Panc1 (cell line): ENCODE measurements around the gene HMOX1. TPM values are rescaled to one million over a fixed set of nuclear protein-coding genes. Genes with fewer than 3 reads are reported as not detected.

Experiments used
- ATAC-seq: fragments of 200-7000 bp; cut with Tn5 transposase; 2 replicates; pipeline ENCODE4 v1.9.1; 2020; ENCODE audit warnings: mild to moderate bottlenecking, moderate library complexity
- BruUV-seq: library from RNA; stranded (reverse); fragments of 400-500 nt; replicated peaks from 2 replicates; lab custom pipeline; 2021; lab: Mats Ljungman, UMichigan
- CTCF ChIA-PET: fragments of 300-600 bp; sonication (Branson Sonifier 250); formaldehyde crosslinking; loops from one replicate; lab custom pipeline; 2022; ENCODE audit warnings: antibody characterized with exemption; lab: Charles Lee
- POLR2A ChIA-PET: fragments of 300-600 bp; sonication (Branson Sonifier 250); formaldehyde crosslinking; loops from one replicate; lab custom pipeline; 2022; ENCODE audit warnings: antibody characterized with exemption; lab: Charles Lee
- DNase-seq: peaks from one replicate; pipeline ENCODE4 v3.0.0-alpha.2; 2010; ENCODE audit warnings: low read depth, low spot score
- H3K27ac ChIP-seq: 2 replicates; pipeline ENCODE4 v1.5.1; 2011; ENCODE audit warnings: mild to moderate bottlenecking, low read length, inconsistent platforms
- H3K27me3 ChIP-seq: fragments of 200-500 bp; sonication (Bioruptor generic); 2 replicates; pipeline ENCODE4 v1.6.0; 2014; ENCODE audit warnings: low read length, inconsistent platforms; ENCODE audit not compliant: control insufficient read depth, insufficient read depth
- H3K36me3 ChIP-seq: fragments of 200-500 bp; sonication (Bioruptor generic); 2 replicates; pipeline ENCODE4 v1.5.1; 2014; ENCODE audit warnings: inconsistent platforms, mild to moderate bottlenecking, low read length, moderate library complexity; ENCODE audit not compliant: control insufficient read depth, insufficient read depth
- H3K4me1 ChIP-seq: 2 replicates; pipeline ENCODE4 v1.5.1; 2011; ENCODE audit warnings: inconsistent platforms, mild to moderate bottlenecking, low read length, moderate library complexity; ENCODE audit not compliant: control insufficient read depth, insufficient read depth
- H3K4me3 ChIP-seq, 2 experiments: 2 replicates each; pipeline ENCODE4 v1.5.1; 2011 to 2012; ENCODE audit warnings: low read depth in 2 of 2, low read length in 2 of 2, mild to moderate bottlenecking in 2 of 2, inconsistent platforms in 1 of 2, moderate library complexity in 1 of 2
- H3K9me3 ChIP-seq: fragments of 200-500 bp; sonication (Bioruptor generic); 2 replicates; pipeline ENCODE4 v1.5.1; 2014; ENCODE audit warnings: low read depth, mild to moderate bottlenecking, inconsistent platforms, low read length, moderate library complexity; ENCODE audit not compliant: control insufficient read depth, insufficient read depth
- POLR2AphosphoS5 ChIP-seq: IDR thresholded peaks from 2 replicates; pipeline ENCODE4 v1.6.1; 2012; ENCODE audit warnings: mild to moderate bottlenecking, low read depth, low read length, moderate library complexity
- SIN3A ChIP-seq: IDR thresholded peaks from 2 replicates; pipeline ENCODE4 v1.6.1; 2012; ENCODE audit warnings: low read depth, mild to moderate bottlenecking, low read length, moderate library complexity, borderline replicate concordance; ENCODE audit not compliant: insufficient read depth
- TCF7L2 ChIP-seq: IDR thresholded peaks from 2 replicates; pipeline ENCODE4 v1.6.1; 2011; ENCODE audit warnings: mild to moderate bottlenecking, low read depth, low read length, inconsistent platforms
- in situ Hi-C: cut with HindIII; loops from 2 replicates; pipeline ENCODE4 v1.10.0; 2016; ENCODE audit warnings: low sequenced_read_pairs, low pct_unique_long_range_greater_than_20kb
- intact Hi-C: fragments of 100-400 bp; cut with micrococcal nuclease; formaldehyde crosslinking; loops from one replicate; pipeline ENCODE4 v1.10.0; 2022; ENCODE audit not compliant: unreplicated experiment
- total RNA-seq: library from RNA; stranded (reverse); gene quantifications from one replicate; pipeline ENCODE4 v1.2.1, GENCODE V29; 2021; ENCODE audit not compliant: unreplicated experiment
- TF ChIP-seq, protein P1 (sequence below), 2 experiments: IDR thresholded peaks; 2 replicates each; pipeline ENCODE4 v1.6.1; 2011 to 2012; ENCODE audit warnings: low read depth in 2 of 2, control low read depth in 1 of 2, low read length in 1 of 2, mild to moderate bottlenecking in 1 of 2, moderate library complexity in 1 of 2; ENCODE audit not compliant: insufficient read depth in 1 of 2
- TF ChIP-seq, protein P2 (sequence below): fragments of 450-650 bp; IDR thresholded peaks from 2 replicates; pipeline ENCODE4 v1.5.1; 2017; ENCODE audit warnings: mild to moderate bottlenecking

The HMOX1 gene
- total RNA-seq, 1 experiment from 2014 or later = 105 TPM

DNA sequence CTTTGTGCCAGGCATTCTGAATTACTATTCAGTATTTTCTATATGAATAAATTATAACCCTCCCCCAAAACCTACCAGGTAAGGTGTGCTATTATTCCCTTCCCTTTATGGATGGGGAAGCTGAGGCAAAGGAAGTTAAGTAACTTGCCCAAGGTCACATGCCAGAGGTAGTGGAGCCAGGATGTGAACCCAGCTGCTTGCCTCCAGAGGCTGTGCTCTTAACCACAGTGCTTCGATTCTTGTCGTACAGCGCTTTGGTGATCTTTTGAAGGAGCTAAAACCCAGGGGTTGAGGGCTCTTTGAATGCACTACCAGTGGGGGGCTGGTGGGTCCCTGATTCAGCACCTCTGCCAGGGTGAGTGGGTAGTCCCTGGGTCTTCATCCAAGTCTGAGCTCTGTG, 37.8 kb downstream of the HMOX1 start:
- Histone ChIP-seq H3K36me3 (peaks cover 3% of the 10 kb centered on the region; the same call in 1 of the 2 replicates), H3K27me3 (no peaks in the 10 kb centered on the region), H3K4me1 (no peaks in the 10 kb centered on the region), H3K4me3 (no peak overlapping the region), H3K9me3 (no peaks in the 10 kb centered on the region), H3K27ac (no peak overlapping the region)
- in situ Hi-C loops = no loop called here
- intact Hi-C loops = no loop called here
- TF ChIP-seq SIN3A (no peak), TCF7L2 (no peak), POLR2AphosphoS5 (no peak)
- TF ChIP-seq, protein P1, sequence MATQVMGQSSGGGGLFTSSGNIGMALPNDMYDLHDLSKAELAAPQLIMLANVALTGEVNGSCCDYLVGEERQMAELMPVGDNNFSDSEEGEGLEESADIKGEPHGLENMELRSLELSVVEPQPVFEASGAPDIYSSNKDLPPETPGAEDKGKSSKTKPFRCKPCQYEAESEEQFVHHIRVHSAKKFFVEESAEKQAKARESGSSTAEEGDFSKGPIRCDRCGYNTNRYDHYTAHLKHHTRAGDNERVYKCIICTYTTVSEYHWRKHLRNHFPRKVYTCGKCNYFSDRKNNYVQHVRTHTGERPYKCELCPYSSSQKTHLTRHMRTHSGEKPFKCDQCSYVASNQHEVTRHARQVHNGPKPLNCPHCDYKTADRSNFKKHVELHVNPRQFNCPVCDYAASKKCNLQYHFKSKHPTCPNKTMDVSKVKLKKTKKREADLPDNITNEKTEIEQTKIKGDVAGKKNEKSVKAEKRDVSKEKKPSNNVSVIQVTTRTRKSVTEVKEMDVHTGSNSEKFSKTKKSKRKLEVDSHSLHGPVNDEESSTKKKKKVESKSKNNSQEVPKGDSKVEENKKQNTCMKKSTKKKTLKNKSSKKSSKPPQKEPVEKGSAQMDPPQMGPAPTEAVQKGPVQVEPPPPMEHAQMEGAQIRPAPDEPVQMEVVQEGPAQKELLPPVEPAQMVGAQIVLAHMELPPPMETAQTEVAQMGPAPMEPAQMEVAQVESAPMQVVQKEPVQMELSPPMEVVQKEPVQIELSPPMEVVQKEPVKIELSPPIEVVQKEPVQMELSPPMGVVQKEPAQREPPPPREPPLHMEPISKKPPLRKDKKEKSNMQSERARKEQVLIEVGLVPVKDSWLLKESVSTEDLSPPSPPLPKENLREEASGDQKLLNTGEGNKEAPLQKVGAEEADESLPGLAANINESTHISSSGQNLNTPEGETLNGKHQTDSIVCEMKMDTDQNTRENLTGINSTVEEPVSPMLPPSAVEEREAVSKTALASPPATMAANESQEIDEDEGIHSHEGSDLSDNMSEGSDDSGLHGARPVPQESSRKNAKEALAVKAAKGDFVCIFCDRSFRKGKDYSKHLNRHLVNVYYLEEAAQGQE (IDR thresholded peaks at IDR 0.05; ENCODE audit: insufficient read depth in 1 of 2, low read depth in 2 of 2, low read length in 1 of 2) = no peak
- TF ChIP-seq, protein P2, sequence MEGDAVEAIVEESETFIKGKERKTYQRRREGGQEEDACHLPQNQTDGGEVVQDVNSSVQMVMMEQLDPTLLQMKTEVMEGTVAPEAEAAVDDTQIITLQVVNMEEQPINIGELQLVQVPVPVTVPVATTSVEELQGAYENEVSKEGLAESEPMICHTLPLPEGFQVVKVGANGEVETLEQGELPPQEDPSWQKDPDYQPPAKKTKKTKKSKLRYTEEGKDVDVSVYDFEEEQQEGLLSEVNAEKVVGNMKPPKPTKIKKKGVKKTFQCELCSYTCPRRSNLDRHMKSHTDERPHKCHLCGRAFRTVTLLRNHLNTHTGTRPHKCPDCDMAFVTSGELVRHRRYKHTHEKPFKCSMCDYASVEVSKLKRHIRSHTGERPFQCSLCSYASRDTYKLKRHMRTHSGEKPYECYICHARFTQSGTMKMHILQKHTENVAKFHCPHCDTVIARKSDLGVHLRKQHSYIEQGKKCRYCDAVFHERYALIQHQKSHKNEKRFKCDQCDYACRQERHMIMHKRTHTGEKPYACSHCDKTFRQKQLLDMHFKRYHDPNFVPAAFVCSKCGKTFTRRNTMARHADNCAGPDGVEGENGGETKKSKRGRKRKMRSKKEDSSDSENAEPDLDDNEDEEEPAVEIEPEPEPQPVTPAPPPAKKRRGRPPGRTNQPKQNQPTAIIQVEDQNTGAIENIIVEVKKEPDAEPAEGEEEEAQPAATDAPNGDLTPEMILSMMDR = no peak
- ATAC-seq (no peak), DNase-seq (no peak)
- CTCF ChIA-PET = no interaction called here
- no TSS peak for BruUV-seq
- POLR2A ChIA-PET = no interaction called here

DNA sequence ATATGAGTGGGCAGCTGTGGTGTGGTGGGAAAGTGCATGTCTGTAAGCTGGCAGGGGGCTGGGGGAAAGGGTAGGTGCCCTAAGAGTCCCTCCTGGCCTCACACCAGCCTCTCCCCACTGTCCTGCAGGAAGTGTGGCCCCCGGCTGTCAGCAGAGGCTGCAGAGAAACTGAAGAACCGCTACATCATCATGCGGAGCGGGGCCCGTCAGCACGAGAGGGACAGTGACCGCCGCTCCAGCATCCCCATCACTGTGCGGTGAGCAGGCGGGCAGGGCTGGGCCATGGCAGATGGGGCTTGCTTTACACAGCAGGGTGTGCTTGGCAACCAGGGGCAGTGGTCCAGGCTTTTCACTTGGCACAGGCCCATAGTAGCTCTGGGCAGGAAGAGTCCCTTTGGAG, 38.9 kb downstream of the HMOX1 start:
- intact Hi-C loops (no loop called here), in situ Hi-C loops (no loop called here)
- POLR2A ChIA-PET = no interaction called here
- H3K27ac ChIP-seq = no peak overlapping the region
- no peaks in the 10 kb centered on the region for H3K4me1 ChIP-seq
- no peak overlapping the region for H3K4me3 ChIP-seq
- CTCF ChIA-PET = interaction anchor here (0.7 kb wide), 1 partner anchor 69 kb away, joined by 3 read pairs; no protein-coding TSS in a partner anchor
- BruUV-seq = no TSS peak
- TF ChIP-seq, protein P2 = no peak
- TF ChIP-seq SIN3A = no peak
- TF ChIP-seq POLR2AphosphoS5 = no peak
- TF ChIP-seq TCF7L2 = no peak
- TF ChIP-seq, protein P1 (IDR thresholded peaks at IDR 0.05; ENCODE audit: insufficient read depth in 1 of 2, low read depth in 2 of 2, low read length in 1 of 2) = no peak
- H3K27me3 ChIP-seq = no peaks in the 10 kb centered on the region
- H3K36me3 ChIP-seq = peaks cover 3% of the 10 kb centered on the region; the same call in 1 of the 2 replicates
- ATAC-seq (no peak), DNase-seq (no peak)
- no peaks in the 10 kb centered on the region for H3K9me3 ChIP-seq
